Skeletal muscle satellite cell (primary cell): Measurements from ENCODE around the gene GRM5. TPM values are rescaled to one million over a fixed set of nuclear protein-coding genes. Genes with fewer than 3 reads are reported as not detected.
"Not testable (repeated sequence)": the region's sequence is repeated elsewhere in the genome, so short reads cannot be mapped to it uniquely, and the experiment has no call there.

Experiments
- H3K27me3 ChIP-seq: 2 replicates; pipeline ENCODE4 v1.7.0; 2013; ENCODE audit warnings: low read length; ENCODE audit not compliant: control insufficient read depth, insufficient read depth
- H3K36me3 ChIP-seq: 2 replicates; pipeline ENCODE4 v1.7.0; 2013; ENCODE audit warnings: mild to moderate bottlenecking, control low read depth, low read length; ENCODE audit not compliant: insufficient read depth
- H3K4me1 ChIP-seq: 2 replicates; pipeline ENCODE4 v1.7.0; 2013; ENCODE audit warnings: low read length; ENCODE audit not compliant: control insufficient read depth, insufficient read depth
- H3K4me2 ChIP-seq: 2 replicates; pipeline ENCODE4 v1.7.0; 2013; ENCODE audit warnings: mild to moderate bottlenecking, low read length
- H3K4me3 ChIP-seq: 2 replicates; pipeline ENCODE4 v1.7.0; 2013; ENCODE audit warnings: low read length
- H3K9ac ChIP-seq: 2 replicates; pipeline ENCODE4 v1.7.0; 2013; ENCODE audit warnings: mild to moderate bottlenecking, low read depth, low read length, moderate library complexity
- H3K9me3 ChIP-seq: replicated peaks from 2 replicates; pipeline ENCODE4 v1.7.0; 2013; ENCODE audit warnings: mild to moderate bottlenecking, control low read depth, low read length
- total RNA-seq: library from RNA; depleted of rRNA; stranded (reverse); fragments of >200 nt; gene quantifications from 2 replicates; pipeline ENCODE4 v1.2.3, GENCODE V29; 2012; rRNA removed

GRM5 gene
- total RNA-seq, result not detected in 2 replicates

DNA sequence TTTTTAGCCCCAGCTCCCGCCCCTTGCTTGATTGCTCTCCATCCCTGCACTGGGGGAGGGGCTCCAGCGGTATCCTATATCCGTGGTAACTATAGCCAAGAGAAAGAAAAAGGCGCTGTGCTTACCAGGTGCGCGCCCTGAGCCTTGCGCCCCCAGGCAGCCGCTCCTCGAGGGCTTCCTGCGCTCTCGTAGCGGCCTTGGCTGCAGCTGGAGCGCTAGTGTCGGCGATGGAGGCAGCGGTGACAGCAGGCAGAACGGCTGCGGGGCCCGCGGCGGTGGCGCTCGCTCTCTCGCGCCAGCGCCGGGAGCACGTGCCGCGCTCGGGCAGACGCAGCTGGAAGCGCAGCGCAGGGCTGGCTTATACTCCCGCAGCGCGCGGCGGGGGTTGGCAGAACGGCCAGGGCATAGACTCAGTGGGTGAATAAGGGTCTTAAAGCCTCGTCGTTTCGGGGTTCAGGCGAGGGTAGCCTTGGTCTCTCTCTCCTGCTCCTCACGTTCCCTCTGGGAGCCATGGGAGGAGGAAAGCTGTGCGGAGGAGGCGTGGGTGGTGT lies at the start of gene GRM5:
Gene GRM5 (minus strand): TSS at position 332 of the 551 bp plus-strand sequence. CDS start 18,110 bp downstream, outside the sequence.
- not testable (repeated sequence) for H3K9me3 ChIP-seq, H3K4me1 ChIP-seq, H3K9ac ChIP-seq, H3K36me3 ChIP-seq, H3K4me2 ChIP-seq, H3K27me3 ChIP-seq, H3K4me3 ChIP-seq

DNA sequence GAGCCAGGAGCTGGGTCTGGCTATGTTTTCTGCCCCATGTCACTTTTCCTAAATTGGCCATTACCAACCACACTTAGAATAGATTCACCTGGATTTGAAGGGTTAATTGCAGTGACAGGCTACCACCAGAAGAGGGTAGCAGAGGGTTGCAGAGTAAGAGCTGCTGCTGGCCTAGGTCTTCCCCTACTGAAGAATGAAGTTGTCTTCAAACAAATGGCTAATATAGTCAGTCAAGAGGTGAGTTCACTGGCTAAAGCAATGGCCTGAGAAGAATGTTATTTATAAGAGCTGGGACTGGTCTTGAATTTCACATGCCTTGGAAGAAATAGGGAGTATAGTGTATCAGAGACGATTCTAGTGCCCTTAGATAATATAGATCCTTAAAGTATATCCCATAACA lies 32.2 kb upstream of the GRM5 start:
- not testable (repeated sequence) for H3K4me1 ChIP-seq, H3K4me2 ChIP-seq, H3K27me3 ChIP-seq, H3K9me3 ChIP-seq, H3K4me3 ChIP-seq, H3K36me3 ChIP-seq, H3K9ac ChIP-seq

GRCh38 chr11:89093806-89094205 lies 28.0 kb upstream of the GRM5 start:
- H3K9me3 ChIP-seq, H3K27me3 ChIP-seq, H3K36me3 ChIP-seq, H3K4me1 ChIP-seq, H3K9ac ChIP-seq, H3K4me2 ChIP-seq, H3K4me3 ChIP-seq: not testable (repeated sequence)

GRCh38 chr11:89084951-89085350 lies 19.2 kb upstream of the GRM5 start:
- not testable (repeated sequence) for H3K4me3 ChIP-seq, H3K4me2 ChIP-seq, H3K9me3 ChIP-seq, H3K9ac ChIP-seq, H3K27me3 ChIP-seq, H3K4me1 ChIP-seq, H3K36me3 ChIP-seq

DNA sequence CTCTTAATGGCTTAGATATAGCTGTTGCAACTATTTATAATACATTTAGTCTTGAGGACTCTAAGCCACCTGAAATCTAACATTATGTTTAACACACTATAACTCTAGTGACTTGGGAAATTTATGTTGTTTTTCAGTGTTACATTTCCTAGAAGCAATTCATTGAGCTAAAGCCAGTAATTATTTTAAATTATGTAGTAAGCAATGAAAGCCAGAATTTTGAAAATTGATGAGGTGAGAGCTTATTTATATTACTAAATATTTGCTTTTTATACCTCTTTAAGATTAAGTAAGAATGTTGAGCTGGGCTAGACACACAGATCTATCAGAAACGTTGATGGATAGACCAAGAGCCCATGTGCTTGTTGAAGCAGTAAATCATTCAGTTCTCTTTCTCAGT lies 5.1 kb upstream of the GRM5 start:
- H3K4me1 ChIP-seq, H3K4me3 ChIP-seq, H3K4me2 ChIP-seq, H3K36me3 ChIP-seq, H3K27me3 ChIP-seq, H3K9me3 ChIP-seq, H3K9ac ChIP-seq: not testable (repeated sequence)

GRCh38 chr11:89067264-89067663 lies 1.5 kb upstream of the GRM5 start:
- Histone ChIP-seq H3K36me3 (no peaks in the 10 kb centered on the region), H3K27me3 (no peaks in the 10 kb centered on the region), H3K9me3 (no peaks in the 10 kb centered on the region), H3K4me1 (no peaks in the 10 kb centered on the region), H3K4me3 (no peak overlapping the region), H3K9ac (no peak overlapping the region), H3K4me2 (no peak overlapping the region)

- no peaks in the 10 kb centered on the region for H3K36me3 ChIP-seq
- H3K9ac ChIP-seq, result no peak overlapping the region
- no peak overlapping the region for H3K4me3 ChIP-seq
- H3K4me2 ChIP-seq, result no peak overlapping the region
- H3K27me3 ChIP-seq, result no peaks in the 10 kb centered on the region
- no peaks in the 10 kb centered on the region for H3K9me3 ChIP-seq
- no peaks in the 10 kb centered on the region for H3K4me1 ChIP-seq
Measured at GRCh38 chr11:89065066-89065465, 716 bp downstream of the GRM5 start.

GRCh38 chr11:89063481-89063951 lies 2.3 kb downstream of the GRM5 start:
- not testable (repeated sequence) for H3K9ac ChIP-seq, H3K27me3 ChIP-seq, H3K4me3 ChIP-seq, H3K36me3 ChIP-seq, H3K4me2 ChIP-seq, H3K4me1 ChIP-seq, H3K9me3 ChIP-seq

DNA sequence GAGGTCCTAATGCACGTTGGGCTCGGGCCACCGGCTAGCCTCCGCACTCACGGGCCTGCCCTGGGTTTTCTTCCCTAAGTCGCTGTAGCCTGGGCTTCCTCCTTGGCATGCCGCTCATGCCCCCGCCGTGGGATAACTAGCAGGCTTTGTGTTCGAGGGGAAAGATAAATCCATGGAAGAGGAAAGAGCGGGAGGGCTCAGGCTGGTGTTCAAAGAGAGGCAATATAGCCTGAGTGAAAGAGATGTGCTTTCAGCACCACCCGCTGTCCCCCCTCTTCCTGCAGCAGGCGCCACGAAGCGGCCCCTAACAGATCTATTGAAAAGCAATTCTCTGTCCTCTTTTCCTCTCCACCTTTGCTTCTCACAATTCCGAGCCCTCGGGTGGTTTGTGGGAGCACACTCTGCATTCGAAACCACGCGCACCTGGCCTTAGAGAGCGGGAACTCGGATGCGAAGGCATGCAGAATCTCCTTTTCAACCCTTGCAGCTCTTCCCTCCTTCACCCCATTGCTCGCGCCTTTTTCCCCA lies 2.9 kb downstream of the GRM5 start:
- not testable (repeated sequence) for H3K4me3 ChIP-seq, H3K36me3 ChIP-seq, H3K4me2 ChIP-seq, H3K9me3 ChIP-seq, H3K9ac ChIP-seq, H3K4me1 ChIP-seq, H3K27me3 ChIP-seq

DNA sequence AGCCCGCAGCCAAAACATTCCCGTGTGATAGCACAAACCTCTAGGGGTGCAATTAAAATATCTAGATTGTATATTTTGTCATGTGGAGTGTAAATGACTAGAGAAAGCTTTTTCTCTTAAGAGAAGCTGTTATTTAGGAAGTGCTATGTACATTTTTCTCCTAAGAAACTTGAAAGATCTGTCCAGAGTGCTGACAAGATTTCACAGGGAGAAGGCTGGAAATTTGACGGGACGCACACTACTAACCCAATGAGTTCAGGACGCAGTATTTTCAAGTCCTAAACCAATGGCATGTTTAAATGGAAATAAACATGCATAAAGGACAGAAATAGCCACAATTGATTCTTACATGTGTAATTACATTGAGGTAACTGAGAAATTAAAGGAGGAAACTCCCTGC lies 3.9 kb downstream of the GRM5 start:
- not testable (repeated sequence) for H3K4me2 ChIP-seq, H3K9me3 ChIP-seq, H3K9ac ChIP-seq, H3K36me3 ChIP-seq, H3K27me3 ChIP-seq, H3K4me3 ChIP-seq, H3K4me1 ChIP-seq

DNA sequence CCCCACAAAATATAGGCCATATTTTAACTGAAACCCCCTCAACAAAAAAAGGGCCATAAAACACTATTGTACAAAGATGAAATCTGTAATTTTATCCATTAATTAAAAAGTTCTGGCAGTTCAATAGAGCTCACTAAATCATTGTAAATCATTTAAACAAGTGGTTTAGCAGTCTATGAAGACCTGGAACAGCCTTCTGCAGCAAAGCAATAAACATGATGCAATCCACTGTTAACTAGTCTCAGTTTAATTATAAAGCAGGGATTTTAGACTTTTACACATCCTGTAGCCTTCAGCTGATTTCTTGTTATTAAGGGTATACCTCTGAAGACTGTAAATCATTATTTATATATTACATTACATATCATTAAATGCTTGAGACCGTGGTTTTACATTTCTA lies 8.4 kb downstream of the GRM5 start:
- not testable (repeated sequence) for H3K27me3 ChIP-seq, H3K4me1 ChIP-seq, H3K4me2 ChIP-seq, H3K9ac ChIP-seq, H3K4me3 ChIP-seq, H3K9me3 ChIP-seq, H3K36me3 ChIP-seq

DNA sequence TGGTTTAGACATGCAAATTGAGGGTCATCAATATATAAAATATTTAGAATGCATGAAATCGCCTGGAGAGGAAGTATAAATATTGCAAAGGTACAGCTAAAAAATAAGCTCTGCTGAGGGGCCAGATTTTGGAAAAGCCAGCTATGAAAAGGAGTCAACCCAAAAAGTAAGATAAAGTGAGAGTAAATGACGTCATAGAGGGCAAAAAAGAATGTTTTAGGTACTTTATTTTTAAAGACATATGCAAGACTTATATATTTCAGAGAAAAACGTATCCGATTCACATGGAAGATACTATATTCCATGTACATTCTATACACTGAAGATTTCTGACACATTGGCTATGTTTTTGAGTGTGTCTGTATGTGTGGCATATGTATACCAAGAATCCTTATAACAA lies 13.6 kb downstream of the GRM5 start:
- Histone ChIP-seq H3K4me2 (no peak overlapping the region), H3K9ac (no peak overlapping the region), H3K4me1 (no peaks in the 10 kb centered on the region), H3K27me3 (no peaks in the 10 kb centered on the region), H3K4me3 (no peak overlapping the region), H3K9me3 (no peaks in the 10 kb centered on the region), H3K36me3 (no peaks in the 10 kb centered on the region)
